Measurements from ENCODE around the gene RABGGTB. TPM values are rescaled to one million over a fixed set of nuclear protein-coding genes. Genes with fewer than 3 reads are reported as not detected.
"Not testable (repeated sequence)": the region's sequence is repeated elsewhere in the genome, so short reads cannot be mapped to it uniquely, and the experiment has no call there.

Gene RABGGTB
- total RNA-seq, 1 experiment from 2014 or later: 144 TPM

DNA sequence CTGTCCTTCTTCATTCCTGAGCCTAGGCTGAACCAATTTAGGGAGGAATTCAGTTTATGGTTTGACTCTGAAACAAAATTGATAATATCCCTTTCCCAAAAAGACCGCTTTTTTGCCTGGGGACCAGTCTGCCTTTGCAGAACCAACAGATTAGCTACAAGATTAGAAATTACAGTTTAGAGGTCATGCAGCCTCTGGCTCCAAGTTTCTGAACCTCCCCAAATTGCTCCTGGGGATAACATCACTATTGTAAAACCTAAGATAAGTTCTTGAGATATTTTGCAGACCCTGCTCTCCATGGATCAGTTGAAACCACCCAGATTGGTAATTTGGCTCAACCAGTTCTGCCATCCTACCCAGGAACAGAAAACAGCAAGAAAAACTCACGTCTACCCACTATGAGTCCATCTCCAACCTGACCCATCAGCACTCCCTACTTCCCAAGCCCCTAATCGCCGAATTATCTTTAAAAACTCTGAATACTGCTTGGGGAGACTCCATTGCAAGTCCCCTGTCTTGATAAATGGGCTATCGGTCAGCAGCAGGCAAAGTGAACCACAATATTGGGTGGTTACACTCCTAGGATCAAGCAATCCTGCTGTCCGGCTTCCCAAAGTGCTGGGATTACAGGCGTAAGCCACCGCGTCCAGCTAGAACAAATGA lies 605 bp upstream of the RABGGTB start:
- Histone ChIP-seq H3K27me3 (replicated peaks) (no peaks in the 10 kb centered on the region), H3K4me1 (replicated peaks) (peaks cover 26% of the 10 kb centered on the region), H3K4me3 (peak overlapping the region; percentile 48), H3K9me3 (replicated peaks) (no peaks in the 10 kb centered on the region), H3K27ac (peak overlapping the region; percentile 42; the same call in 1 of the 2 replicates), H3K36me3 (peaks cover 36% of the 10 kb centered on the region)
- no peak for DNase-seq (ENCODE audit: low read depth in 1 of 2, low spot score in 2 of 2)

GRCh38 chr1:75786901-75787493 lies 941 bp downstream of the RABGGTB start:
- Histone ChIP-seq H3K9me3 (replicated peaks) (no peaks in the 10 kb centered on the region), H3K4me3 (peak overlapping the region; percentile 48), H3K4me1 (replicated peaks) (peaks cover 30% of the 10 kb centered on the region), H3K36me3 (peaks cover 51% of the 10 kb centered on the region), H3K27me3 (replicated peaks) (no peaks in the 10 kb centered on the region), H3K27ac (peak overlapping the region; percentile 20)
- DNase-seq (ENCODE audit: low read depth in 1 of 2, low spot score in 2 of 2): no peak

GRCh38 chr1:75787524-75787923 lies 1.5 kb downstream of the RABGGTB start:
- Histone ChIP-seq H3K27ac (no peak overlapping the region), H3K4me3 (peak overlapping the region; percentile 48), H3K27me3 (replicated peaks) (no peaks in the 10 kb centered on the region), H3K36me3 (peaks cover 56% of the 10 kb centered on the region), H3K9me3 (replicated peaks) (no peaks in the 10 kb centered on the region), H3K4me1 (replicated peaks) (peaks cover 30% of the 10 kb centered on the region)
- DNase-seq (ENCODE audit: low read depth in 1 of 2, low spot score in 2 of 2): no peak

- H3K4me1 ChIP-seq (replicated peaks): peaks cover 30% of the 10 kb centered on the region
- H3K27ac ChIP-seq: no peak overlapping the region
- no peak for DNase-seq (ENCODE audit: low read depth in 1 of 2, low spot score in 2 of 2)
- H3K9me3 ChIP-seq (replicated peaks): no peaks in the 10 kb centered on the region
- H3K36me3 ChIP-seq: peaks cover 81% of the 10 kb centered on the region
- H3K4me3 ChIP-seq: no peak overlapping the region
- no peaks in the 10 kb centered on the region for H3K27me3 ChIP-seq (replicated peaks)
Measured at GRCh38 chr1:75789988-75790387, 3.9 kb downstream of the RABGGTB start.

GRCh38 chr1:75791022-75791421 lies 5.0 kb downstream of the RABGGTB start:
- H3K9me3 ChIP-seq (replicated peaks): no peaks in the 10 kb centered on the region
- no peak overlapping the region for H3K27ac ChIP-seq
- no peak for DNase-seq (ENCODE audit: low read depth in 1 of 2, low spot score in 2 of 2)
- H3K27me3 ChIP-seq (replicated peaks): no peaks in the 10 kb centered on the region
- peaks cover 25% of the 10 kb centered on the region for H3K4me1 ChIP-seq (replicated peaks)
- no peak overlapping the region for H3K4me3 ChIP-seq
- H3K36me3 ChIP-seq: peaks cover 91% of the 10 kb centered on the region

DNA sequence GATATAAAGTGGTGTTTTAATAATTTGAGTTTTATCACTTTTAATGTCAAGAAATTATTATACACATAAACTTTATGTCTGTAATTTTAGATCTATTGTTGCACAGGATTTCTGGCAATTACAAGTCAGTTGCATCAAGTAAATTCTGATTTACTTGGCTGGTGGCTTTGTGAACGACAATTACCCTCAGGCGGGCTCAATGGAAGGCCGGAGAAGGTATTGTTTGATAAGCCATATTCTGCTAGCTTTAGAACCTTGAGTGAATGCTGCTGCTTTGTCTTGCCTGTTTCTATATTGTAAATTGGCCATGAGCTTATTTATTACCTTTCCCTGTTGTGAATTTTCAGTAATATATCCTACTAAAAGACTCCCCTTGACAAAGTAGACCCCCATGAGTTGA lies 6.0 kb downstream of the RABGGTB start:
- DNase-seq (ENCODE audit: low read depth in 1 of 2, low spot score in 2 of 2): no peak
- Histone ChIP-seq H3K9me3 (replicated peaks) (peaks cover 8% of the 10 kb centered on the region; the same call in 1 of the 2 replicates), H3K36me3 (peaks cover 100% of the 10 kb centered on the region), H3K4me3 (no peak overlapping the region), H3K4me1 (replicated peaks) (peaks cover 29% of the 10 kb centered on the region), H3K27ac (no peak overlapping the region), H3K27me3 (replicated peaks) (peaks cover 4% of the 10 kb centered on the region; the same call in 1 of the 2 replicates)

DNA sequence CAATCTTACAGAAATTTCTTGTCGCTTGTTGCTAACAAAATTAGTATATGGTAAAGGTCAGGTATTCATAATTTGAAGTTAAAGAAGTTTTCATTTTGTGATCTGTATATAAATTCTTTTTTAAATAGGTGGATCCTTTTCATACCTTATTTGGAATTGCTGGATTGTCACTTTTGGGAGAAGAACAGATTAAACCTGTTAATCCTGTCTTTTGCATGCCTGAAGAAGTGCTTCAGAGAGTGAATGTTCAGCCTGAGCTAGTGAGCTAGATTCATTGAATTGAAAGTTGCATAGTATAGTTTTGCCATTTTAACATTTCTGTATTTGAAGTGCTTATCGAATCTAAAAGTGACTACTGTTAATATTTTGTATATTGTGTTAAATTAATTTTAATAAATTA lies 8.3 kb downstream of the RABGGTB start:
- Histone ChIP-seq H3K4me3 (no peak overlapping the region), H3K36me3 (peaks cover 89% of the 10 kb centered on the region), H3K27me3 (replicated peaks) (peaks cover 4% of the 10 kb centered on the region; the same call in 1 of the 2 replicates), H3K4me1 (replicated peaks) (peaks cover 13% of the 10 kb centered on the region), H3K27ac (no peak overlapping the region), H3K9me3 (replicated peaks) (peaks cover 8% of the 10 kb centered on the region; the same call in 1 of the 2 replicates)
- no peak for DNase-seq (ENCODE audit: low read depth in 1 of 2, low spot score in 2 of 2)

DNA sequence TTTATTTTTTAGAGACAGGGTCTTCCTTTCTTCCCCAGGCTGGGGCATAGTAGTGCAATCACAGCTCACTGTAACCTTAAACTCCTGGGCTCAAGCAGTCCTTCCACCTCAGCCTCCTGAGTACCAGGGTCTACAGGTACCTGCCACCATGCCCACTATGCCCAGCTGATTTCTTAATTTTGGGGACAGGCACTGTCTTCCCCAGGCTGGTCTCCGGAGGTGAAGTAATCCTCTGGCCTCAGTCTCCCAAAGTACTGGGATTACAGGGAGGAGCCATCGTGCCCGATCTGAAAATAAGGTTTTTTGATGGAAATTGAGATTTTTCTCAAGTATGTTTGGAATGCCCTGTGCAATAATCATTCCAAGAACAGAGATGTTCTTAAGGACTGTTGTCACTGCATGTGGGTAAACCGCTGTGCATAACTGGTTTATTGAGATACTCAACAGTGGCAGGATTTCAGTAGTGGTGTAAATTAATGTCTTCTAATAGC lies 9.7 kb downstream of the RABGGTB start:
- 0 out of 2 replicates have a peak overlapping the region, but pooled peaks have one; percentile 1 for H3K27ac ChIP-seq
- no peak for DNase-seq (ENCODE audit: low read depth in 1 of 2, low spot score in 2 of 2)
- H3K27me3 ChIP-seq (replicated peaks): peaks cover 4% of the 10 kb centered on the region; the same call in 1 of the 2 replicates
- H3K9me3 ChIP-seq (replicated peaks): peaks cover 8% of the 10 kb centered on the region; the same call in 1 of the 2 replicates
- no peak overlapping the region for H3K4me3 ChIP-seq
- H3K4me1 ChIP-seq (replicated peaks): 0 out of 2 replicates have a peak, but pooled peaks cover 5% of the 10 kb centered on the region
- peaks cover 75% of the 10 kb centered on the region for H3K36me3 ChIP-seq

GRCh38 chr1:75796376-75797272 lies 10.6 kb downstream of the RABGGTB start, which contains the start of gene MSH4:
MSH4 (plus strand) TSS chr1:75796882; CDS start chr1:75796986, 104 bp downstream.
- H3K9me3 ChIP-seq (replicated peaks): peaks cover 8% of the 10 kb centered on the region; the same call in 1 of the 2 replicates
- H3K4me3 ChIP-seq: no peak within 1 kb of the TSS
- peak in 1 of 2 experiments; percentile 10 for DNase-seq (ENCODE audit: low read depth in 1 of 2, low spot score in 2 of 2)
- H3K4me1 ChIP-seq (replicated peaks): 0 out of 2 replicates have a peak, but pooled peaks cover 4% of the 10 kb centered on the region
- peaks cover 4% of the 10 kb centered on the region; the same call in 1 of the 2 replicates for H3K27me3 ChIP-seq (replicated peaks)
- H3K27ac ChIP-seq: 0 out of 2 replicates have a peak within 1 kb of the TSS, but pooled peaks have one; percentile 1
- peaks cover 66% of the 10 kb centered on the region for H3K36me3 ChIP-seq

GRCh38 chr1:75797273-75797588 lies 11.2 kb downstream of the RABGGTB start:
- peaks cover 60% of the 10 kb centered on the region for H3K36me3 ChIP-seq
- H3K27ac ChIP-seq: no peak overlapping the region
- H3K4me3 ChIP-seq: no peak overlapping the region
- H3K9me3 ChIP-seq (replicated peaks): peaks cover 8% of the 10 kb centered on the region; the same call in 1 of the 2 replicates
- DNase-seq (ENCODE audit: low read depth in 1 of 2, low spot score in 2 of 2): no peak
- H3K4me1 ChIP-seq (replicated peaks): 0 out of 2 replicates have a peak, but pooled peaks cover 4% of the 10 kb centered on the region
- H3K27me3 ChIP-seq (replicated peaks): peaks cover 4% of the 10 kb centered on the region; the same call in 1 of the 2 replicates

DNA sequence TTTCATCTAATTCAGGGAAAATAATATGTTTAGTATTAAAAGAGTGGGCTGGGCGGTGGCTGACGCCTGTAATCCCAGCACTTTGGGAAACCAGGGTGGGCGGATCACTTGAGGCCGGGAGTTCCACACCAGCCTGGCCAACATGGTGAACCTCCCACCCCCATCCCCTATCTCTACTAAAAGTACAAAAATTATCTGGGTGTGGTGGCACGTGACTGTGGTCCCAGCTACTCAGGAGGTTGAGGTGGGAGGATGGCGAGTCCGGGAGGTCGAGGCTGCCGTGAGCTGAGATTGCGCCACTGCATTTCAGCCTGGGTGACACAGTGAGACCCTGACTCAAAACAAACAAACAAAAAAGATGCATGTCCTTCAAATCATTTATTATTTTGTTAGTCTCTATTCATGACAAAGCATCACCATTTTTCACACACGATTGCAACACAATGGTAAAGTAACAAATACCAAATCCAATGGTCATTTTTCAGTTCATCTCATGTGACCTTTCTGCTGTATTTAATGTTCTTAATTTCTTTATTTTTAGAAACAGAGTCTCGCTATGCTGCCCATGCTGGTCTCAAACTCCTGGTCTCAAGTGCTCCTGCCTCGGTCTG lies 11.7 kb downstream of the RABGGTB start:
- H3K27me3 ChIP-seq (replicated peaks): peaks cover 4% of the 10 kb centered on the region; the same call in 1 of the 2 replicates
- H3K27ac ChIP-seq: no peak overlapping the region
- peaks cover 8% of the 10 kb centered on the region; the same call in 1 of the 2 replicates for H3K9me3 ChIP-seq (replicated peaks)
- no peak overlapping the region for H3K4me3 ChIP-seq
- 0 out of 2 replicates have a peak, but pooled peaks cover 4% of the 10 kb centered on the region for H3K4me1 ChIP-seq (replicated peaks)
- H3K36me3 ChIP-seq: peaks cover 55% of the 10 kb centered on the region
- DNase-seq (ENCODE audit: low read depth in 1 of 2, low spot score in 2 of 2): no peak

GRCh38 chr1:75801480-75801879 lies 15.4 kb downstream of the RABGGTB start:
- not testable (repeated sequence) for H3K4me3 ChIP-seq; H3K27ac ChIP-seq; H3K9me3 ChIP-seq (replicated peaks); H3K27me3 ChIP-seq (replicated peaks); DNase-seq (ENCODE audit: low read depth in 1 of 2, low spot score in 2 of 2); H3K4me1 ChIP-seq (replicated peaks)
- H3K36me3 ChIP-seq: peaks cover 18% of the 10 kb centered on the region

DNA sequence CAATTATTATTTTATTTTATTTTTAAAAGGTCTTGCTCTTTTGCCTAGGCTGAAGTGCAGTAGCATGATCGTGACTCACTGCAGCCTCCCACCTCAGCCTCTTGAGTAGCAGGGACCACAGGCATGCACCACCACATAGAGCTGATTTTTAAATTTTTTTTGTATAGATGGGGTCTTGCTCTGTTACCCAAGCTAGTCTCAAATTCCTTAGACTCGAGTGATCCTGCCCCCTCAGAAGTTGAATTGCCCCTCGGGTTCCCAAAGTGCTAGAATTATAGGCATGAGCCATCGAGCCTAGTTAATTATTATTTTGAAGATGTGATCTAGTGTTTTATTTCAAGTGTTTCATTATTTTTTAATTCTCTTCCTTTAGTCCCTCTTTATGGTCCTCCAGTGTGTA lies 22.9 kb downstream of the RABGGTB start:
- Histone ChIP-seq H3K36me3 (no peaks in the 10 kb centered on the region), H3K9me3 (replicated peaks) (no peaks in the 10 kb centered on the region), H3K4me1 (replicated peaks) (no peaks in the 10 kb centered on the region), H3K27ac (no peak overlapping the region), H3K27me3 (replicated peaks) (no peaks in the 10 kb centered on the region), H3K4me3 (no peak overlapping the region)
- no peak for DNase-seq (ENCODE audit: low read depth in 1 of 2, low spot score in 2 of 2)

Data from SJSA1 (cell line).